Testis (tissue), 3 donors: Measurements from ENCODE around the gene PLXNB1. TPM values are rescaled to one million over a fixed set of nuclear protein-coding genes. Genes with fewer than 3 reads are reported as not detected.
"Not testable (repeated sequence)": the region's sequence is repeated elsewhere in the genome, so short reads cannot be mapped to it uniquely, and the experiment has no call there.

Source experiments
- DNase-seq: peaks from one replicate; pipeline ENCODE4 v3.0.0-alpha.2; 2019
- H3K27ac ChIP-seq, 2 donors: fragments of 200-600 bp; sonication (generic); one replicate each; pipeline ENCODE4 v1.5.1; 2019
- H3K27me3 ChIP-seq: fragments of 200-600 bp; sonication (generic); one replicate; pipeline ENCODE4 v1.5.1; 2019
- H3K36me3 ChIP-seq: fragments of 200-600 bp; sonication (generic); one replicate; pipeline ENCODE4 v1.5.1; 2017; ENCODE audit warnings: low read depth; ENCODE audit errors: missing control alignments
- H3K4me1 ChIP-seq: fragments of 200-600 bp; sonication (generic); one replicate; pipeline ENCODE4 v1.5.1; 2019
- H3K4me3 ChIP-seq, 2 donors: fragments of 200-600 bp; sonication (generic); one replicate each; pipeline ENCODE4 v1.5.1; 2017 to 2019
- H3K9me3 ChIP-seq: fragments of 200-600 bp; sonication (generic); one replicate; pipeline ENCODE4 v1.5.1; 2017
- POLR2A ChIP-seq: fragments of 450-650 bp; IDR thresholded peaks from one replicate; pipeline ENCODE4 v1.6.1; 2017; ENCODE audit warnings: antibody characterized with exemption, mild to moderate bottlenecking, moderate library complexity
- WGBS, 2 donors: methylation state at CpG; one replicate each; pipeline ENCODE4 v1.1.5; 2018; 5-methylcytosine and 5-hydroxymethylcytosine counted together
- intact Hi-C: fragments of 100-400 bp; cut with DNase I; formaldehyde crosslinking; loops from one replicate; pipeline ENCODE4 v1.15.1; 2023; ENCODE audit warnings: low total_unique reads
- polyA plus RNA-seq: library from polyadenylated mRNA; stranded (reverse); fragments of 350-450 nt; fragmentation: Illumina TruSeq; extraction: RNeasy Lipid Tissue Mini Kit (QIAGEN cat#74804); gene quantifications from one replicate; pipeline ENCODE4 v1.2.3, GENCODE V29; 2014; ENCODE audit warnings: low read depth, low replicate concordance; ENCODE audit not compliant: insufficient read depth
- total RNA-seq, 2 donors: library from RNA; depleted of rRNA; stranded (reverse); fragments of >200 nt; gene quantifications; one replicate each; pipeline ENCODE4 v1.2.3, GENCODE V29; 2016
- TF ChIP-seq, protein P1 (sequence below), 3 experiments: fragments of 450-650 bp in 2 of 3; fragments of 200-600 bp in 1 of 3; sonication (generic) in 1 of 3; IDR thresholded peaks; one replicate each; pipeline ENCODE4 v1.5.1; 2016 to 2019; ENCODE audit warnings: antibody characterized with exemption in 3 of 3, mild to moderate bottlenecking in 2 of 3, moderate library complexity in 1 of 3

PLXNB1 gene
- total and polyA plus RNA-seq, 3 donors from 2014 or later: 41.5 to 79.2 (median 70.2) TPM

DNA sequence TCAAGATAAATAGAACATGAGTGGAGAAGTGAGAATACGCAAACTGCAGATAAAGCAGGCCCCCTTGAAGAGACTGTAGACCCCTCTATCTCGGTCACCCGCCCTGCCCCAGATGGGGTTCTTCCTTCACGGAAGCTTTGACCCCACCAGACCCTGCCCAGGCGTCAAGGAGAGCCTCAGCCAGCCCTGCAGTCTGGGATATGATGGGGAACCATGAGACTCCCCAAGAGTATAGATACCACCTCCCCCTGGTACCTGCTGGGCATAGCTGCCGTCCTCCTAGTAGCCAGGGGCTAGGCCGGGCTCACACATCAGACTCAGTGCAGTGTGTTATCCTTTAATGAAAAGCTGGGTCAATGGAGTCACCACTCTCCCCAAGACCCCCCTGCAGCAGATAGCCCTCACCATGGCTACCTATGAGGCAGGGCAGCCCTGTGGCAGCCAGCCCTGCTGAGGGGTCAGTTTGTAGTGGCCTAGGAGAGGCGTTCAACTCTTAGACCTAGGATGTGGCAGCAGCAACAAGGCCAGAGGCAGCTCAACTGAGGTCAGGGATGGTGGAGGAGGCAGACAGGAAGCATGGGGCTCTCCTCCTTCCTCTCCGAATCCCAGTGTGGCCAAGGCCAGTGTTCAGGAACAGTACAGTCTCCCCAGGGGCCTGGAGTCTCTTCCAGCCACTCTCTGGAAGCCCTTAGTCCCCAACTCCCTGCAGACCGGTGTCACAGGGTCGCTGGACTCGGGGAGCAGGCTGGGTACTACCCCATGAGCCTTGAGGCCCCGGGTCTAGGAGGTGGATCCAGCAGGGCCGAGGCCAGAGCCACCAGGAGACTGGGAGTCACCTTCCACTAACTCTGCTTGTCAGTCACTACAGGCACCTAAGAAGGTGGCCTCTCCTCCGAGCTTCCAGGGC lies 26.1 kb downstream of the PLXNB1 start:
- TF ChIP-seq, protein P1, sequence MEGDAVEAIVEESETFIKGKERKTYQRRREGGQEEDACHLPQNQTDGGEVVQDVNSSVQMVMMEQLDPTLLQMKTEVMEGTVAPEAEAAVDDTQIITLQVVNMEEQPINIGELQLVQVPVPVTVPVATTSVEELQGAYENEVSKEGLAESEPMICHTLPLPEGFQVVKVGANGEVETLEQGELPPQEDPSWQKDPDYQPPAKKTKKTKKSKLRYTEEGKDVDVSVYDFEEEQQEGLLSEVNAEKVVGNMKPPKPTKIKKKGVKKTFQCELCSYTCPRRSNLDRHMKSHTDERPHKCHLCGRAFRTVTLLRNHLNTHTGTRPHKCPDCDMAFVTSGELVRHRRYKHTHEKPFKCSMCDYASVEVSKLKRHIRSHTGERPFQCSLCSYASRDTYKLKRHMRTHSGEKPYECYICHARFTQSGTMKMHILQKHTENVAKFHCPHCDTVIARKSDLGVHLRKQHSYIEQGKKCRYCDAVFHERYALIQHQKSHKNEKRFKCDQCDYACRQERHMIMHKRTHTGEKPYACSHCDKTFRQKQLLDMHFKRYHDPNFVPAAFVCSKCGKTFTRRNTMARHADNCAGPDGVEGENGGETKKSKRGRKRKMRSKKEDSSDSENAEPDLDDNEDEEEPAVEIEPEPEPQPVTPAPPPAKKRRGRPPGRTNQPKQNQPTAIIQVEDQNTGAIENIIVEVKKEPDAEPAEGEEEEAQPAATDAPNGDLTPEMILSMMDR (IDR thresholded peaks at IDR 0.05): no peak
- no peak for TF ChIP-seq POLR2A
- no peaks in the 10 kb centered on the region for H3K36me3 ChIP-seq
- 88 to 90% methylated on average over 12 to 15 of the region's 15 CpGs for WGBS, 2 donors
- no peak overlapping the region for H3K4me3 ChIP-seq
- peak overlapping the region in 1 of 2 donors; percentile 83 for H3K27ac ChIP-seq
- peaks cover 5% of the 10 kb centered on the region for H3K4me1 ChIP-seq
- no peaks in the 10 kb centered on the region for H3K9me3 ChIP-seq
- intact Hi-C loops: loop anchor here (5.0 kb wide), 1 partner anchor 34 kb away; no protein-coding TSS in a partner anchor
- H3K27me3 ChIP-seq: no peaks in the 10 kb centered on the region
- no peak for DNase-seq

DNA sequence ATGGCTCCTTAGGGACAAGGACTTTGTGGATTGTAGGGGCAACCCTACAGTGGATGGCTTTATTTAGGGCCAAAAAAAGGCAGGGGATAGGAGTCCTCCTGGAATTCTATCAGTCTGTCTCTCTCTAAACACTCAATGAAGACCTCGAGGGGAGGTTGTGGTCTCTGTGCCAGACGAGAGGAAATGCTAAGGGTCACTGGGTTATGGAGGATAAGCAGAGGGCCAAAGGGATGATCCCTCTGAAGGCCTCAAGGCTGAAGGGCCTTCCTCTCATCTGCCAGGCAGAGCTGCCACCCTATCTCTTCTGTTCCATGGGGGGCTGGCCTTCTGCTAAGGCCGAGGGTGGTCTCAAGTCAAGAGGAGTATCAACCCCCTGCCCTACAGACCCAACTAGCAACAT lies 27.0 kb downstream of the PLXNB1 start:
- Histone ChIP-seq H3K27me3 (no peaks in the 10 kb centered on the region), H3K4me1 (peaks cover 5% of the 10 kb centered on the region), H3K27ac (peak overlapping the region; percentile 27 to 83), H3K9me3 (no peaks in the 10 kb centered on the region), H3K4me3 (no peak overlapping the region), H3K36me3 (no peaks in the 10 kb centered on the region)
- intact Hi-C loops: loop anchor here (5.0 kb wide), 1 partner anchor 34 kb away; no protein-coding TSS in a partner anchor
- DNase-seq: no peak
- TF ChIP-seq, protein P1 (IDR thresholded peaks at IDR 0.05): no peak
- no peak for TF ChIP-seq POLR2A
- WGBS, 2 donors: 62 to 71% methylated on average over 3 of the region's 3 CpGs

DNA sequence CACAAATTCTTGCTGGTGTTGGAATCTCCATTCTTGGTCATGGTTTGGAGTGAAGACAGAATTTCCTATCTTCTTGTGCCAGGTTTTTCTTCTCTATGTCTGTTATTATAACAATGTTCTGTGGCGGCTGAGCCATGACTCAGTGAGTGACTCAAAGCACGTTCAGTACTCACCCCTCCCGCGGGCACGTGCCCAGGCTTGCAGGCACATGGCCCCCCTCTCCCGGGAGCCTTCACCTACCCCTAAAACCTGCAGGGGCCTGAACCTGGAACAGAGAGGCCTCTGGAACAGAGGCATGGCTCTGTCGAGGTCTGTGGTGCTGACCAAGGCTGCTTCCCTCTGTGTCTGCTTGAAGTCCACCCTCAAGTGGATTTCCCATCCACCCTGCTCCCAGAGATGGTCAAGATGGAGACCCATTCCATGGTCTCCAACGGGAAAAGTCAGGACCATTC lies 27.6 kb downstream of the PLXNB1 start:
- no peak overlapping the region for H3K4me3 ChIP-seq
- H3K27me3 ChIP-seq: no peaks in the 10 kb centered on the region
- intact Hi-C loops: loop anchor here (5.0 kb wide), 1 partner anchor 35 kb away; no protein-coding TSS in a partner anchor
- H3K36me3 ChIP-seq: no peaks in the 10 kb centered on the region
- peak; percentile 84 for DNase-seq
- TF ChIP-seq, protein P1 (IDR thresholded peaks at IDR 0.05): no peak
- no peak for TF ChIP-seq POLR2A
- H3K9me3 ChIP-seq: no peaks in the 10 kb centered on the region
- H3K27ac ChIP-seq: peak overlapping the region; percentile 27 to 83
- WGBS, 2 donors: 33 to 73% methylated on average over 8 of the region's 8 CpGs
- H3K4me1 ChIP-seq: peaks cover 5% of the 10 kb centered on the region

DNA sequence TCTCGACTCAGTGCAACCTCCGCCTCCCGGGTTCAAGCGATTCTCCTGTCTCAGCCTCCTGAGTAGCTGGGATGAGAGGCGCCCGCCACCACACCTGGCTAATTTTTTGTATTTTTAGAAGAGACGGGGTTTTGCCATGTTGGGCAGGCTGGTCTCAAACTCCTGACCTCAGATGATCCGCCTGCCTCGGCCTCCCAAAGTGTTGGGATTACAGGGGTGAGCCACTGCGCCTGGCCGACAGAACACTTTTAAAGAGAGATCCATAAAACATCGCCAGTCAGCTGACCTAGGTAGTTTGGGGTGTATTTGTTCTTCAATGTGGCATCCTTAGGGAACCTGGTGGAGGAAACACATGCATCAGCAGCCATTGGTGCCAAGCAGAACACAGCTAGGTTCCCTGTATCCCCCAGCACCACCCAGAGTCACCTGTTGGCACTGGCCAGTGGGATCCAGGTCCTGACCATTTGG lies 28.4 kb downstream of the PLXNB1 start:
- WGBS, 2 donors: 94 to 95% methylated on average over 12 of the region's 12 CpGs
- not testable (repeated sequence) for H3K27me3 ChIP-seq, H3K36me3 ChIP-seq, H3K4me1 ChIP-seq, H3K9me3 ChIP-seq, H3K4me3 ChIP-seq
- intact Hi-C loops: loop anchor here (5.0 kb wide), 1 partner anchor 36 kb away; no protein-coding TSS in a partner anchor
- peak; percentile 11 for DNase-seq
- H3K27ac ChIP-seq: peak overlapping the region in 1 of 2 donors; percentile 83

DNA sequence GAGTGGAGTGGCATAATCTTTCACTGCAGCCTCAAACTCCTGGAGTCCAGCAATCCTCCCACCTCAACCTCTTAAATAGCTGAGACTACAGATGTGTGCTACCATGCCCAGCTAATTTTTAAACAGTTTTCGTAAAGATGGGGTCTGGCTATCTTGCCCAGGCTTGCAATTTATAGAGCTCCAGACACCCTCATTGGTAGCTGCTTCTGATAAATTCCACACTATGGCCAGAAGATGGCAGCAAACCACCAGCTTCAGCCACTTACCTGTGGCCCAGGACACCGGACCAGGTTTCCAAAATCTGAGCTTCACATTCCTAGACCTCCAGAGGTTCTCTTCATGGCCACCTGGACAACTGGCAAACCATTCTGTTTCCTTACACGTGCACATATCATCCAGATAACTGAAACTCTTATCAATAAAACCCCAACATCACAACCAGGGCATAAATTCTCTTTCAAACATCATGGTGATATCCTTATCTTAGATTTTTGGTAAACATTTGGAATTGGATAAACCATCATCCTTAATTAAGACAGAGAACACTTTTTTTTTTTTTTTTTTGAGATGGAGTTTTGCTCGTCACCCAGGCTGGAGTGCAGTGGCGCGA lies 29.0 kb downstream of the PLXNB1 start:
- intact Hi-C loops: loop anchor here (5.0 kb wide), 1 partner anchor 36 kb away; no protein-coding TSS in a partner anchor
- TF ChIP-seq, protein P1 (IDR thresholded peaks at IDR 0.05): peak; percentile 79 to 88 (median 81)
- no peak for TF ChIP-seq POLR2A
- no peak overlapping the region for H3K4me3 ChIP-seq
- no peak overlapping the region for H3K27ac ChIP-seq
- peaks cover 5% of the 10 kb centered on the region for H3K4me1 ChIP-seq
- peak; percentile 70 for DNase-seq
- H3K36me3 ChIP-seq: no peaks in the 10 kb centered on the region
- H3K27me3 ChIP-seq: no peaks in the 10 kb centered on the region
- H3K9me3 ChIP-seq: no peaks in the 10 kb centered on the region
- 70 to 73% methylated on average over 6 of the region's 6 CpGs for WGBS, 2 donors
